Omental fat pad (tissue), 4 donors: Measurements from ENCODE around the gene PRSS50. TPM values are rescaled to one million over a fixed set of nuclear protein-coding genes. Genes with fewer than 3 reads are reported as not detected.

ENCODE experiments used
- ATAC-seq: fragments of 150-250 bp; one replicate; pipeline ENCODE4 v1.9.1; 2016; ENCODE audit warnings: mild to moderate bottlenecking, moderate library complexity; ENCODE audit not compliant: low FRiP score
- DNase-seq: peaks from one replicate; pipeline ENCODE4 v3.0.0-alpha.2; 2019; ENCODE audit warnings: low spot score
- CTCF ChIP-seq, 3 donors: fragments of 450-650 bp; IDR thresholded peaks; one replicate each; pipeline ENCODE4 v1.5.1; 2016 to 2017; ENCODE audit warnings: antibody characterized with exemption in 3 of 3, mild to moderate bottlenecking in 3 of 3, moderate library complexity in 2 of 3
- total RNA-seq, 4 donors: library from RNA; depleted of rRNA; stranded (reverse); fragments of >200 nt; gene quantifications; one replicate each; pipeline ENCODE4 v1.1.0, GENCODE V29; 2016

Gene PRSS50
- total RNA-seq, 4 donors from 2014 or later, result 0.32 TPM; not detected in 3

GRCh38 chr3:46725621-46726314 is 8.1 kb upstream of the PRSS50 start:
- TF ChIP-seq CTCF (IDR thresholded peaks at IDR 0.05), result no peak
- ATAC-seq, result no peak
- no peak for DNase-seq

GRCh38 chr3:46724424-46724823 is 6.8 kb upstream of the PRSS50 start:
- DNase-seq (no peak), ATAC-seq (no peak)
- TF ChIP-seq CTCF (IDR thresholded peaks at IDR 0.05), result no peak

GRCh38 chr3:46722443-46722842 is 4.8 kb upstream of the PRSS50 start:
- no peak for TF ChIP-seq CTCF (IDR thresholded peaks at IDR 0.05)
- DNase-seq (no peak), ATAC-seq (no peak)

GRCh38 chr3:46721009-46721408 is 3.3 kb upstream of the PRSS50 start:
- no peak for TF ChIP-seq CTCF (IDR thresholded peaks at IDR 0.05)
- DNase-seq (no peak), ATAC-seq (no peak)

- DNase-seq (peak; percentile 4), ATAC-seq (no peak)
- no peak for TF ChIP-seq CTCF (IDR thresholded peaks at IDR 0.05)
Measured at GRCh38 chr3:46719735-46720271, 2.1 kb upstream of the PRSS50 start.

- no peak for TF ChIP-seq CTCF (IDR thresholded peaks at IDR 0.05)
- ATAC-seq (no peak), DNase-seq (no peak)
Measured at GRCh38 chr3:46719044-46719565, 1.4 kb upstream of the PRSS50 start.
